ENCODE data around the gene TMEM170A. TPM values are rescaled to one million over a fixed set of nuclear protein-coding genes. Genes with fewer than 3 reads are reported as not detected.

TMEM170A gene
- total RNA-seq, 4 donors from 2014 or later = 14.8 to 20.5 (median 18.0) TPM

DNA sequence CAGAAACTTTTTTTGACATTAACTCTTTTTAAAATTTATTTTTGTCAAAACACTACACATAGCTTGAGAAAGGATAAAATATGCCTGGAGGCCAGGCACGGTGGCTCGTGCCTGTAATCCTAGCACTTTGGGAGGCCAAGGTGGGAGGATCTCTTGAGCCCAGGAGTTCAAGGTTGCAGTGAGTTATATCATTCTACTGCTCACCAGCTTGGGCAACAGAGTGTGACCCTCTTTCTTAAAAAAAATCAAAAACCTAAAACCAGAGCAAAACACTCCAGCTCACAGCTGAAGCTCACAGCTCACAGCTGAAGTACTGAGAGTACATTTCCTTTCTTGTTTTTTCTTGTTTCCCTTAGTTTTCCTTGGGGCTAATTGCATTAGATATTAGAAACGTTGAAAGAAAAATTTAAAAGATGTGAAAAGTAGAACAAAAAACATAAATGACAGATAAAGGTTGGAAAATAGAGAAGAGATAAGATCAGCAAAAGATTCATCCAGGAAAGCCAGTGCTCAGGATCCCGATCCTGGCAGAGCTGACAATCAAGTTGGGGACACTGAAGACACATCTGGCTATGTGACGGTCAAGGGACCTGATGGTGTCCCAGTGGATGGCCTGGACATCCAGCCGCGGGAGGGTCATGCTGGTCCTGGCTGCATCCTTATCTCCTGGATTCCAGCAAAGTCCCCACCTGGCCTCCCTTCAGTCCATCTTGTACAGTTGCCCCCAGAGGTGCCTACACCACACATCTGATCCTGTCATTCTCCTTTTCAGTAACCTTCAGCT is 20.9 kb upstream of the TMEM170A start:
- TF ChIP-seq, protein P1, sequence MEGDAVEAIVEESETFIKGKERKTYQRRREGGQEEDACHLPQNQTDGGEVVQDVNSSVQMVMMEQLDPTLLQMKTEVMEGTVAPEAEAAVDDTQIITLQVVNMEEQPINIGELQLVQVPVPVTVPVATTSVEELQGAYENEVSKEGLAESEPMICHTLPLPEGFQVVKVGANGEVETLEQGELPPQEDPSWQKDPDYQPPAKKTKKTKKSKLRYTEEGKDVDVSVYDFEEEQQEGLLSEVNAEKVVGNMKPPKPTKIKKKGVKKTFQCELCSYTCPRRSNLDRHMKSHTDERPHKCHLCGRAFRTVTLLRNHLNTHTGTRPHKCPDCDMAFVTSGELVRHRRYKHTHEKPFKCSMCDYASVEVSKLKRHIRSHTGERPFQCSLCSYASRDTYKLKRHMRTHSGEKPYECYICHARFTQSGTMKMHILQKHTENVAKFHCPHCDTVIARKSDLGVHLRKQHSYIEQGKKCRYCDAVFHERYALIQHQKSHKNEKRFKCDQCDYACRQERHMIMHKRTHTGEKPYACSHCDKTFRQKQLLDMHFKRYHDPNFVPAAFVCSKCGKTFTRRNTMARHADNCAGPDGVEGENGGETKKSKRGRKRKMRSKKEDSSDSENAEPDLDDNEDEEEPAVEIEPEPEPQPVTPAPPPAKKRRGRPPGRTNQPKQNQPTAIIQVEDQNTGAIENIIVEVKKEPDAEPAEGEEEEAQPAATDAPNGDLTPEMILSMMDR (IDR thresholded peaks at IDR 0.05; ENCODE audit: low read depth) = no peak

DNA sequence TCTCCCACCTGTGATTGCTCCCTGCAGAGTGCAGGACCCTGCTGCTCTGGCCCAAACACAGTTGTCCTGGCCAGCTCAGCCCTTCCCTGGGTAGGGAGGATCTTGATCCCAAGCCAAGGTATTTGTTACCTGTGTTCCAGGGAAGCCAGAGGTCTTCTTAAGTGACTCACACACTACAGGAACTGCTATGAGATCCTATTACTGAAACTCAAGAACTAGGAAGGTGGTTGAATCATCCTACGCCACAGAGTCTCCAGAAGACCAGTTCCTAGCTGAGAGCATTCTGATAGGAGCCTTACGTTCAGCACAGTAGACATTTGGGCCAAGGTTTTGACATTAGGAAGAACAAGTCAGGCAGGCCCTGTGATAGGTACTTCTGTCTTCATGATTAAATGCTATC is 18.7 kb upstream of the TMEM170A start:
- TF ChIP-seq, protein P1 (IDR thresholded peaks at IDR 0.05; ENCODE audit: low read depth) = no peak

DNA sequence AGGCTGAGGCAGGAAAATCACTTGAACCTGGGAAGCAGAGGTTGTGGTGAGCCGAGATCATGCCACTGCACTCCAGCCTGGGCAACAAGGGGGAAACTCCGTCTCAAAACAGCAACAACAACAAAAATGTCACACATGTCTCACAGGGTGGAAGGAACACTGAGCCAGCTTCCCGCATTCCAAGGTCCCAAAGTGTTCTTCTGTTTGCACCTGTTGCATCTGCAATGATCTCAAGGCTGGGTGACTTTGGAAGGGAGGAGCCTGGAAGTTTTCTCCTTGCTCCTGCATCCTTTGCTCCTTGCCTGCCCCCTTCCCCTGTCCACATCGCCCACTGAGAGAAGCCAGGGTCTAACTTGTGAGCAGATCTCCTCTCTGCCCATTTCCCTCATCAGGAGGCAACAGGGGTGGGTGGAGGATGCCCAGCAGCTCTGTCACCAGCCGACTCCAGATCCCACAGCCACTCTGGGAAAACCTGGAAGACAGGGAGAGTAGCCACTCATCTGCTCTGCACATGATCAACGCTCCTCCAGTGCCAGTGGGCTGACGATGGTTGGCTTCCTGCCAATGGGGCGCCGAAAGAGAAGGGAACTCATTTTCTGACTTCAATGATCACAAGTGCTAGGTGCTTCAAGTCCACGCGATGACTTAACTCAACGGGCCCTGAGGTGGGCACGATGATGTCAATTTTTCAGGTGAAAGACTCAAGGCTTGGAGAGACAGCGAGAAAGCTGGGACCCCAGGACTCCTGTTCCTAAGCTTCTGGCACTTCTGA is 18.1 kb upstream of the TMEM170A start:
- TF ChIP-seq, protein P1 (IDR thresholded peaks at IDR 0.05; ENCODE audit: low read depth) = no peak

DNA sequence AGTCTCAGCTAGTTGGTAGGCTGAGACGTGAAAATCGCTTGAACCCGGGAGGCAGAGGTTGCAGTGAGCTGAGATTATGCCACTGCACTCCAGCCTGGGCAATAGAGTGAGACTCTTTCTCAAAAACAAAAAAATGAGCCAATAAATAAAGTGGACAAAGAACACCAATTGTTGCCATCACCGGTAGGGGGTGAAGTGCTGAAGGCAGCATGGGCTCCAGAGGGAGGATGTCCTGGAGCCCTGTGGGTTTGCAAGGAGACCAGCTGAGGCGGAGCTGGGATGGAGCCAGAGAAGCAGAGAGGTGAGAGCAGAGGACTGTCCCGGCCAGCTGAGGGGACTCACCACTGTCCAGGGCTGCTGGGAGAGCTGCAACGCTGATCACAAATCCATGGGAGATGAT is 17.0 kb upstream of the TMEM170A start:
- TF ChIP-seq, protein P1 (IDR thresholded peaks at IDR 0.05; ENCODE audit: low read depth) = no peak

DNA sequence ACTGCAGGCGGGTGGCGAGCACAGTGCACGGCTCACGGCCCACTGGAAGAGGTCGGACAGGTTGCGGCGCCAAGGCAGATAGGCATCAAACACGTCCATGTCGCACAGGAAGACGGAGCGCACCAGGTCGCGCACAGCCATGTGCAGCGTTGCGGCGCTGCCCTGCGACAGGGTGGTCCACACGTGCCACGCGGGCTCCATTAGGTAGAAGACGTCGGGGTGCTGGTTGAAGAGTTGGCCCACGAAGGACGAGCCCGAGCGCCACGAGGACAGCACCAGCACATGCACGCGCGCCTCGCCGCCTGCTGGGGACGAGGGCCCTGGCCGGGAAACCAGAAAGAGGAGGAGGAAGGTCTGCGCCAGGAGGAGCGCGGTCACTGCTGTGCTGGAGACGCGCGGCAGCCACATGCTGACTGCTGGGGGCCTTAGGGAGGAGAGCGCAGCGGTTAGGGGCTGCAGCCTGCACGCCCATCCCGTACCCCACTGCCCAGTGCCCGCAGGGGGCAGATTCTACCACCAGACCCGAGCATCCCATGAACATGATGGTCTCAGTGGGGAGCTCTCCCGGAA is 15.0 kb upstream of the TMEM170A start:
- TF ChIP-seq, protein P1 (IDR thresholded peaks at IDR 0.05; ENCODE audit: low read depth) = no peak

DNA sequence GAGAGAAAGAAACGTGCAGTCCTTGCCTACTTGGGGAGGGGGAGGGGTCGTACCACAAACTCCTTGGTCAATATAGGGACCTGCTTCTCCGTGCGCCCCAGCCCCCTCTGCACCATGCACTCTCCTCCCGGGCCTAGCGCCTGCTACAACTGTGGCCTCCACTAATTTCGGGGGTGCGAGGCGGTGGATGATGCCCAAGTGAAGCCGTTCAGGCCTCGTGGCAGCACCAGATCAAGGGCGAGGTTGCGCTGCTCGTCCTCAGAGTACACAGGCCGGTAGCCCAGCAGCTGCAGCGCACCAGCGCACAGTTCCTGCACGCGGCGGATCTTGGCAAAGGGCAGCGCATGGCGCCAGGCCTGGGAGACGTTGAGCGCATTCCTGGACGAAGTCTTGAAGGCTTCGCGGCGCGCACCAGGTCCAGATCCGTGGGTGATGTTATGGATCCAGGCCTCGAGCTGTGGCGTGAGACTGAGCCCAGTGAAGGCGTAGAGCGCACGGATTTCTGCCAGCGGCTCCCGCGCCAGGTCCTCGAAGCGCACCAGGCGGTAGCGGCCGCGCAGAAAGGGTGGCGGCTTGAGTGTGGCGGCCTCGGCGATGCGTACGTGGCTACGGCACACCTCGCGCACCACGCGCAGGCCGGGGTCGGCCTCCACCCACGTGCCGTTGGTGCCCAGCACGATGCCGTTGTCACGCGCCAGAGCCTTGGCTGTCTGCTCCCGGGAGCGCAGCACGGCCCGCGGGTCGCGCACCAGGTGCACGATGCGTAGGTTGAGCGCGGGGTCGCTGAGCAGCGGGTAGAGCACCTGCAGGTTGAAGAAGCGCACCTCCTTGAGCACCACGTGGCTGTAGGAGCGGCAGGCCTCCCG is 14.2 kb upstream of the TMEM170A start:
- TF ChIP-seq, protein P1 (IDR thresholded peaks at IDR 0.05; ENCODE audit: low read depth) = no peak
